K562 (cell line): ENCODE data around the gene TLR8. TPM values are rescaled to one million over a fixed set of nuclear protein-coding genes. Genes with fewer than 3 reads are reported as not detected.

Experiments used
- ARNT ChIP-seq, 2 experiments: fragments of 450-650 bp; IDR thresholded peaks; 2 replicates each; pipeline ENCODE4 v1.6.1; 2016; ENCODE audit warnings: mild to moderate bottlenecking in 1 of 2
- EHMT2 ChIP-seq: fragments of 450-650 bp; IDR thresholded peaks from 2 replicates; pipeline ENCODE4 v1.6.1; 2018; ENCODE audit warnings: antibody characterized with exemption
- EP300 ChIP-seq: IDR thresholded peaks from 2 replicates; pipeline ENCODE4 v1.6.1; 2012; ENCODE audit warnings: low read length, improper control_type of control experiment
- GTF2A2 ChIP-seq: IDR thresholded peaks from 2 replicates; pipeline ENCODE4 v1.6.1; 2016; ENCODE audit warnings: mild to moderate bottlenecking, missing genetic modification characterization, missing compliant biosample characterization
- KDM4B ChIP-seq, 2 experiments: fragments of 450-650 bp in 1 of 2; sonication (generic) in 1 of 2; IDR thresholded peaks; 2 replicates each; pipeline ENCODE4 v1.6.1; 2016 to 2017; ENCODE audit warnings: borderline replicate concordance in 2 of 2, antibody characterized with exemption in 1 of 2, low read depth in 1 of 2, mild to moderate bottlenecking in 1 of 2
- LCOR ChIP-seq: sonication (generic); formaldehyde crosslinking; IDR thresholded peaks from 2 replicates; pipeline ENCODE4 v1.8.0; 2022; ENCODE audit warnings: mild to moderate bottlenecking, missing genetic modification reagents
- NR2C1 ChIP-seq, 2 experiments: fragments of 450-650 bp; IDR thresholded peaks; 2 replicates each; pipeline ENCODE4 v1.6.1; 2017; ENCODE audit warnings: mild to moderate bottlenecking in 2 of 2, antibody characterized with exemption in 1 of 2, inconsistent platforms in 1 of 2, missing compliant biosample characterization in 1 of 2, missing genetic modification characterization in 1 of 2
- PTTG1 ChIP-seq: fragments of 450-650 bp; IDR thresholded peaks from 2 replicates; pipeline ENCODE4 v1.6.1; 2016; ENCODE audit warnings: low read depth, mild to moderate bottlenecking, missing genetic modification characterization, missing compliant biosample characterization
- SMAD1 ChIP-seq: fragments of 150-350 bp; IDR thresholded peaks from 2 replicates; pipeline ENCODE4 v1.6.1; 2014; ENCODE audit warnings: low read length, low read depth; ENCODE audit not compliant: partially characterized antibody
- SMARCA4 ChIP-seq: fragments of 450-650 bp; IDR thresholded peaks from 2 replicates; pipeline ENCODE4 v1.6.1; 2016
- SUPT5H ChIP-seq: fragments of 450-650 bp; IDR thresholded peaks from 2 replicates; pipeline ENCODE4 v1.6.1; 2016
- XRCC4 ChIP-seq: IDR thresholded peaks from one replicate; pipeline ENCODE4 v1.6.1; 2011; ENCODE audit not compliant: insufficient read depth, insufficient read length; ENCODE audit errors: extremely low read depth
- YBX1 ChIP-seq: fragments of 450-650 bp; IDR thresholded peaks from 2 replicates; pipeline ENCODE4 v1.7.1; 2016; ENCODE audit warnings: mild to moderate bottlenecking
- ZBTB7A ChIP-seq: IDR thresholded peaks from 2 replicates; pipeline ENCODE4 v1.6.1; 2011; ENCODE audit warnings: low read depth, mild to moderate bottlenecking, low read length, moderate library complexity, borderline replicate concordance; ENCODE audit not compliant: control insufficient read depth
- ZNF239 ChIP-seq: fragments of 250-450 bp; sonication (Bioruptor Pico); IDR thresholded peaks from 2 replicates; pipeline ENCODE4 v1.4.0; 2020; ENCODE audit warnings: mild to moderate bottlenecking
- ZNF75A ChIP-seq: fragments of 450-650 bp; formaldehyde crosslinking; IDR thresholded peaks from 2 replicates; pipeline ENCODE4 v1.4.0; 2020; ENCODE audit warnings: mild to moderate bottlenecking
- ZNF79 ChIP-seq: fragments of 250-450 bp; sonication (Bioruptor Pico); IDR thresholded peaks from 2 replicates; pipeline ENCODE4 v1.4.0; 2020; ENCODE audit warnings: low read depth, mild to moderate bottlenecking, moderate library complexity
- ZNF830 ChIP-seq: fragments of 250-450 bp; sonication (Bioruptor Pico); IDR thresholded peaks from 2 replicates; pipeline ENCODE4 v1.5.0; 2021; ENCODE audit warnings: mild to moderate bottlenecking
- polyA plus RNA-seq, 8 experiments: library from polyadenylated mRNA; depleted of rRNA in 4 of 8; stranded (reverse) in 5 of 8; unstranded in 3 of 8; fragments of >200 nt; fragmentation: Nextera tagmentation in 2 of 8; fragmentation: Illumina TruSeq in 1 of 8; extraction: Ambion mirVana in 2 of 8; extraction: Trizol in 1 of 8; gene quantifications; 2 replicates each; pipeline versions ENCODE4 v1.2.1 to v1.2.3, GENCODE V29; 2011 to 2014; ENCODE audit warnings: inconsistent platforms in 1 of 8, missing spikeins in 1 of 8
- total RNA-seq, 7 experiments: library from RNA; depleted of rRNA in 6 of 7; stranded (reverse); fragments of >200 nt in 6 of 7; fragmentation: Illumina TruSeq in 2 of 7; extraction: Trizol in 2 of 7; gene quantifications; 2 replicates each; pipeline versions ENCODE4 v1.2.1 to v1.2.3, GENCODE V29; 2011 to 2021; ENCODE audit warnings: low replicate concordance in 1 of 7
- TF ChIP-seq, protein P1 (sequence below): fragments of 450-650 bp; formaldehyde crosslinking; IDR thresholded peaks from 2 replicates; pipeline ENCODE4 v1.4.0; 2020; ENCODE audit warnings: mild to moderate bottlenecking, moderate library complexity
- TF ChIP-seq, protein P2 (sequence below): fragments of 450-650 bp; conservative IDR thresholded peaks from 2 replicates; pipeline ENCODE4 v1.6.1; 2016; ENCODE audit warnings: missing genetic modification characterization, low read depth, mild to moderate bottlenecking, control low read depth, missing compliant biosample characterization
- TF ChIP-seq, protein P3 (sequence below), 2 experiments: fragments of 200-800 bp in 1 of 2; sonication (Bioruptor generic) in 1 of 2; sonication (generic) in 1 of 2; formaldehyde crosslinking in 1 of 2; IDR thresholded peaks in 1 of 2; conservative IDR thresholded peaks in 1 of 2; 2 replicates each; pipeline versions ENCODE4 v1.5.0 to v1.6.1; 2016 to 2020; ENCODE audit warnings: missing compliant biosample characterization in 1 of 2, missing genetic modification characterization in 1 of 2, missing genetic modification reagents in 1 of 2
- TF ChIP-seq, protein P4 (sequence below): fragments of 250-450 bp; sonication (Bioruptor Pico); IDR thresholded peaks from 2 replicates; pipeline ENCODE4 v1.8.0; 2021; ENCODE audit warnings: moderate library complexity, mild to moderate bottlenecking, inconsistent platforms

TLR8 gene
- total and polyA plus RNA-seq, 9 of the 15 experiments (the other 6 are each of a cell fraction or from before 2014, with no cell fraction given), result not detected

DNA sequence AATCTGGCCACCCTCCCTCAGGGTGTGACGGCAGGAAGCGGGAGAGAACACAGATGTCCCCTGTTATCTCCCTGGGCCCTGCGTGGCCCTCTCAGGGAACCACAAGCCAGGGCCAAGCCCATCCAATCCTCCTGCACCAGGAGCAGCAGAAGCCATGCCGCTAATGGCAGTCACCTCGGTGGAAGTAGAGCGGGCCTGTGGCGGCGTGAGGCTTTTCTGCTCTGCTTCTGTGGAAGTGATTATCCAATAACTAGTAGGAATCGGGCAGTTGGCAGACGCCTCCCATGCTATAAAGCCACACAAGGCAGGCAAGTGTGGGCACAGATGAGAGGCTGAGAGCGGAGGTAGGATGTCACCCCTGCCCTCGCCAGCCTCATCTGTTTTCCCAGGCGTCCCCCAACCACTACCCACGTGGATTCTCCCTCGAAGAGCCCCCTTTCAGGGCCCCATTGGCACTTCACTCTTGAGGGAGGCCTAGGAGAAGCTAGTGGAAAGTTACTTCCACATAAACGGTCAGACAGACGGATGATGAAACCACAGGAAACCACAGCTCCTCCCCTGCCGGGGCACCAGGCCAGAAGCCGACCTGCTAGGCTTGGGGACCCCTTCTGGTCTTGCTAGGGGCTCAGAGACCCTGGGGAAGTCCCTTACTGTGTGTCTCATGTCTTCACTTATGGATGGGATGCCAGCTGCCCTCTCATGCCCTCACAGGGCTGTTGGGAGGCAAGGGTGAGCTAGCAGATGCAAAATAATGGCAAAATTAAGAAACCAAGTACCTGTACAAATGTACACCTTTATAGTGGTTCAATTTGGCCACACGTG is 49.7 kb downstream of the TLR8 start (continued):
- TF ChIP-seq, protein P1, sequence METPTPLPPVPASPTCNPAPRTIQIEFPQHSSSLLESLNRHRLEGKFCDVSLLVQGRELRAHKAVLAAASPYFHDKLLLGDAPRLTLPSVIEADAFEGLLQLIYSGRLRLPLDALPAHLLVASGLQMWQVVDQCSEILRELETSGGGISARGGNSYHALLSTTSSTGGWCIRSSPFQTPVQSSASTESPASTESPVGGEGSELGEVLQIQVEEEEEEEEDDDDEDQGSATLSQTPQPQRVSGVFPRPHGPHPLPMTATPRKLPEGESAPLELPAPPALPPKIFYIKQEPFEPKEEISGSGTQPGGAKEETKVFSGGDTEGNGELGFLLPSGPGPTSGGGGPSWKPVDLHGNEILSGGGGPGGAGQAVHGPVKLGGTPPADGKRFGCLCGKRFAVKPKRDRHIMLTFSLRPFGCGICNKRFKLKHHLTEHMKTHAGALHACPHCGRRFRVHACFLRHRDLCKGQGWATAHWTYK (CRISPR knock-in tag), result peak; percentile 94
- peak; percentile 70 for TF ChIP-seq ZNF79 (CRISPR knock-in tag)
- TF ChIP-seq EP300, result peak; percentile 97
- 0 out of 2 replicates have a peak, but pooled peaks have one; percentile 22 for TF ChIP-seq LCOR
- TF ChIP-seq ARNT (IDR thresholded peaks at IDR 0.05), result no peak; a peak in 1 of 4 replicates
- TF ChIP-seq SMARCA4, result peak; percentile 46; the same call in 1 of the 2 replicates
- peak; percentile 92 for TF ChIP-seq ZNF830 (CRISPR knock-in tag)
- peak; percentile 65; the same call in 1 of the 2 replicates for TF ChIP-seq PTTG1 (tag)
- peak; percentile 70 for TF ChIP-seq ZNF239 (CRISPR knock-in tag)
- TF ChIP-seq, protein P2, sequence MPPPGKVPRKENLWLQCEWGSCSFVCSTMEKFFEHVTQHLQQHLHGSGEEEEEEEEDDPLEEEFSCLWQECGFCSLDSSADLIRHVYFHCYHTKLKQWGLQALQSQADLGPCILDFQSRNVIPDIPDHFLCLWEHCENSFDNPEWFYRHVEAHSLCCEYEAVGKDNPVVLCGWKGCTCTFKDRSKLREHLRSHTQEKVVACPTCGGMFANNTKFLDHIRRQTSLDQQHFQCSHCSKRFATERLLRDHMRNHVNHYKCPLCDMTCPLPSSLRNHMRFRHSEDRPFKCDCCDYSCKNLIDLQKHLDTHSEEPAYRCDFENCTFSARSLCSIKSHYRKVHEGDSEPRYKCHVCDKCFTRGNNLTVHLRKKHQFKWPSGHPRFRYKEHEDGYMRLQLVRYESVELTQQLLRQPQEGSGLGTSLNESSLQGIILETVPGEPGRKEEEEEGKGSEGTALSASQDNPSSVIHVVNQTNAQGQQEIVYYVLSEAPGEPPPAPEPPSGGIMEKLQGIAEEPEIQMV (tag), result peak; percentile 72; the same call in 1 of the 2 replicates
- TF ChIP-seq SMAD1, result no peak
- peak; percentile 18 for TF ChIP-seq SUPT5H
- TF ChIP-seq, protein P3, sequence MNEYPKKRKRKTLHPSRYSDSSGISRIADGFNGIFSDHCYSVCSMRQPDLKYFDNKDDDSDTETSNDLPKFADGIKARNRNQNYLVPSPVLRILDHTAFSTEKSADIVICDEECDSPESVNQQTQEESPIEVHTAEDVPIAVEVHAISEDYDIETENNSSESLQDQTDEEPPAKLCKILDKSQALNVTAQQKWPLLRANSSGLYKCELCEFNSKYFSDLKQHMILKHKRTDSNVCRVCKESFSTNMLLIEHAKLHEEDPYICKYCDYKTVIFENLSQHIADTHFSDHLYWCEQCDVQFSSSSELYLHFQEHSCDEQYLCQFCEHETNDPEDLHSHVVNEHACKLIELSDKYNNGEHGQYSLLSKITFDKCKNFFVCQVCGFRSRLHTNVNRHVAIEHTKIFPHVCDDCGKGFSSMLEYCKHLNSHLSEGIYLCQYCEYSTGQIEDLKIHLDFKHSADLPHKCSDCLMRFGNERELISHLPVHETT (CRISPR knock-in tag; conservative IDR thresholded peaks at IDR 0.05 in 1 of 2, IDR thresholded peaks at IDR 0.05 in 1 of 2), result peak in 1 of 2 experiments; percentile 87; a peak in 2 of 4 replicates
- no peak for TF ChIP-seq EHMT2
- no peak for TF ChIP-seq XRCC4
- TF ChIP-seq, protein P4, sequence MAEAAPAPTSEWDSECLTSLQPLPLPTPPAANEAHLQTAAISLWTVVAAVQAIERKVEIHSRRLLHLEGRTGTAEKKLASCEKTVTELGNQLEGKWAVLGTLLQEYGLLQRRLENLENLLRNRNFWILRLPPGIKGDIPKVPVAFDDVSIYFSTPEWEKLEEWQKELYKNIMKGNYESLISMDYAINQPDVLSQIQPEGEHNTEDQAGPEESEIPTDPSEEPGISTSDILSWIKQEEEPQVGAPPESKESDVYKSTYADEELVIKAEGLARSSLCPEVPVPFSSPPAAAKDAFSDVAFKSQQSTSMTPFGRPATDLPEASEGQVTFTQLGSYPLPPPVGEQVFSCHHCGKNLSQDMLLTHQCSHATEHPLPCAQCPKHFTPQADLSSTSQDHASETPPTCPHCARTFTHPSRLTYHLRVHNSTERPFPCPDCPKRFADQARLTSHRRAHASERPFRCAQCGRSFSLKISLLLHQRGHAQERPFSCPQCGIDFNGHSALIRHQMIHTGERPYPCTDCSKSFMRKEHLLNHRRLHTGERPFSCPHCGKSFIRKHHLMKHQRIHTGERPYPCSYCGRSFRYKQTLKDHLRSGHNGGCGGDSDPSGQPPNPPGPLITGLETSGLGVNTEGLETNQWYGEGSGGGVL (CRISPR knock-in tag), result 0 out of 2 replicates have a peak, but pooled peaks have one; percentile 7
- no peak for TF ChIP-seq NR2C1 (IDR thresholded peaks at IDR 0.05)
- peak; percentile 81 for TF ChIP-seq NR2C1 (tag; IDR thresholded peaks at IDR 0.05)
- TF ChIP-seq YBX1, result no peak
- TF ChIP-seq KDM4B (IDR thresholded peaks at IDR 0.05; ENCODE audit: borderline replicate concordance in 2 of 2, low read depth in 1 of 2), result no peak
- no peak for TF ChIP-seq ZNF75A (CRISPR knock-in tag)
- TF ChIP-seq ZBTB7A, result peak; percentile 91
- TF ChIP-seq GTF2A2, result peak; percentile 73
